GM23248 (cell line): ENCODE results near the gene GALT.

Experiments used
- EZH2 ChIP-seq: fragments of 200-600 bp; sonication (generic); IDR thresholded peaks from 2 replicates; pipeline ENCODE4 v1.6.1; 2018; ENCODE audit warnings: antibody characterized with exemption, mild to moderate bottlenecking; ENCODE audit not compliant: insufficient read depth, poor library complexity, severe bottlenecking
- EZH2phosphoT487 ChIP-seq: fragments of 200-600 bp; sonication (generic); IDR thresholded peaks from 2 replicates; pipeline ENCODE4 v1.6.1; 2018; ENCODE audit warnings: antibody characterized with exemption, moderate library complexity, mild to moderate bottlenecking, low read depth; ENCODE audit not compliant: insufficient read depth

DNA sequence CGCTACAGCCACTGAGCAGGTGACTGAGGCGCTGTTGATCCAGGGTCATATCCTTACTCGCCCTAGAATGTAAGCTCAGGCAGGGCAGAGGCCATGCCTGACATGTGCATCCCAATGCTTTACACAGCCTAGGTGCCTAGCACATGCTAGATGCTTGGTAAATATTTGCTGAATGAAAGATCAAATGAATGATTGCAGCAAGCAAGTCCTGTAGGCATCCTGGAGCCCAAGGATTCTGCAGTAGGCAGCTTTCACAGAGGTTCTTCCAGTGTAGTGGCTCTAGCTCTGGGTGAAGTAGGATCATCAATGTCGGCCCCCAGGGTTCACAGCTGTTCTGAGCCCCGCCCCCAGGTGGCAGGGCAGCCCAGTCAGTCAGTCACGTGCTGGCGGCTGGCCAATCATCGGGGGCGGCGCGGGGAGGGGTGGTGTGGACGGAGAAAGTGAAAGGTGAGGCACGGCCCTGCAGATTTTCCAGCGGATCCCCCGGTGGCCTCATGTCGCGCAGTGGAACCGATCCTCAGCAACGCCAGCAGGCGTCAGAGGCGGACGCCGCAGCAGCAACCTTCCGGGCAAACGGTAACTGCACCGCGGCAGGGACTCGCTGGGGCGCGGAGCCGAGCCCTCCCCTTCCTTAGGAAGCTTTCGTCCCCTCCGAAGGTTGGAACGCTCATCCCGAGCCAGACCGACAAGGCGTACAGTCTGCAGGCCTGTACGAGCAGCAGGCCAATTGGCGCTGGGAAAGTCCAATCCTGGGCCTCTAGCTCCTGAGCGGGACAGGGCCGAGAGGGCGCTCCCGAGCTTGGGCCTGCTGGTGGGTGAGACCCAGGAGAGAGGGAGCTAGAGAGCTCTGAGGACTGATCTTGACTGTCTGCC is at the start of gene GALT:
- TF ChIP-seq EZH2 (no peak), EZH2phosphoT487 (no peak)
